A673 (cell line): ENCODE results near the gene BTBD7. TPM values are rescaled to one million over a fixed set of nuclear protein-coding genes. Genes with fewer than 3 reads are reported as not detected.

Source experiments
- BruUV-seq: library from RNA; stranded (reverse); fragments of 400-500 nt; replicated peaks from 2 replicates; lab custom pipeline; 2021; lab: Mats Ljungman, UMichigan
- CTCF ChIA-PET: fragments of 300-600 bp; sonication (Branson Sonifier 250); formaldehyde crosslinking; loops from one replicate; lab custom pipeline; 2022; ENCODE audit warnings: antibody characterized with exemption; lab: Charles Lee
- POLR2A ChIA-PET: fragments of 300-600 bp; sonication (Branson Sonifier 250); formaldehyde crosslinking; loops from one replicate; lab custom pipeline; 2022; ENCODE audit warnings: antibody characterized with exemption; ENCODE audit not compliant: low non-redundant PET; lab: Charles Lee
- DNase-seq: peaks from one replicate; pipeline ENCODE4 v3.0.0-alpha.2; 2015; ENCODE audit warnings: low spot score
- H3K27ac ChIP-seq: fragments of 200-600 bp; sonication (generic); 2 replicates; pipeline ENCODE4 v1.5.1; 2016; ENCODE audit warnings: mixed run types, low read depth, mild to moderate bottlenecking, mixed read lengths, antibody characterized with exemption, low read length; ENCODE audit not compliant: poor library complexity, severe bottlenecking
- H3K27me3 ChIP-seq: fragments of 200-600 bp; sonication (generic); replicated peaks from 2 replicates; pipeline ENCODE4 v1.6.1; 2017; ENCODE audit warnings: mixed run types, low read depth, mild to moderate bottlenecking, mixed read lengths, antibody characterized with exemption, low read length; ENCODE audit not compliant: insufficient read depth, poor library complexity
- H3K36me3 ChIP-seq: fragments of 200-600 bp; sonication (generic); 2 replicates; pipeline ENCODE4 v1.6.1; 2016; ENCODE audit warnings: mixed run types, mild to moderate bottlenecking, mixed read lengths, antibody characterized with exemption, low read length; ENCODE audit not compliant: insufficient read depth, poor library complexity, severe bottlenecking
- H3K4me1 ChIP-seq: fragments of 200-600 bp; sonication (generic); 2 replicates; pipeline ENCODE4 v1.6.1; 2017; ENCODE audit warnings: mixed run types, mild to moderate bottlenecking, mixed read lengths, antibody characterized with exemption, low read length; ENCODE audit not compliant: insufficient read depth, poor library complexity, severe bottlenecking
- H3K4me3 ChIP-seq: fragments of 200-600 bp; sonication (generic); 2 replicates; pipeline ENCODE4 v1.5.1; 2016; ENCODE audit warnings: low read depth, mixed run types, mild to moderate bottlenecking, mixed read lengths, low read length; ENCODE audit not compliant: poor library complexity, severe bottlenecking
- H3K9me3 ChIP-seq: fragments of 200-600 bp; sonication (generic); 2 replicates; pipeline ENCODE4 v1.6.1; 2016; ENCODE audit warnings: mixed run types, low read depth, mild to moderate bottlenecking, mixed read lengths, antibody characterized with exemption, low read length; ENCODE audit not compliant: poor library complexity, severe bottlenecking
- EZH2 ChIP-seq: fragments of 200-600 bp; sonication (generic); IDR thresholded peaks from 2 replicates; pipeline ENCODE4 v1.6.1; 2017; ENCODE audit warnings: borderline replicate concordance, low read depth, mild to moderate bottlenecking, mixed read lengths, antibody characterized with exemption, low read length; ENCODE audit not compliant: poor library complexity, severe bottlenecking
- intact Hi-C: fragments of 100-400 bp; cut with micrococcal nuclease; formaldehyde crosslinking; loops from one replicate; pipeline ENCODE4 v1.10.0; 2022; ENCODE audit not compliant: unreplicated experiment
- total RNA-seq: library from RNA; stranded (reverse); gene quantifications from 2 replicates; pipeline ENCODE4 v1.2.3, GENCODE V29; 2021
- TF ChIP-seq, protein P1 (sequence below): fragments of 300-800, 200-600 bp; sonication (generic); conservative IDR thresholded peaks from 2 replicates; pipeline ENCODE4 v1.5.1; 2017; ENCODE audit warnings: low read depth, mild to moderate bottlenecking, antibody characterized with exemption, low read length, moderate library complexity, mixed read lengths

The BTBD7 gene
- total RNA-seq, 1 experiment from 2014 or later, result 60.9 TPM

DNA sequence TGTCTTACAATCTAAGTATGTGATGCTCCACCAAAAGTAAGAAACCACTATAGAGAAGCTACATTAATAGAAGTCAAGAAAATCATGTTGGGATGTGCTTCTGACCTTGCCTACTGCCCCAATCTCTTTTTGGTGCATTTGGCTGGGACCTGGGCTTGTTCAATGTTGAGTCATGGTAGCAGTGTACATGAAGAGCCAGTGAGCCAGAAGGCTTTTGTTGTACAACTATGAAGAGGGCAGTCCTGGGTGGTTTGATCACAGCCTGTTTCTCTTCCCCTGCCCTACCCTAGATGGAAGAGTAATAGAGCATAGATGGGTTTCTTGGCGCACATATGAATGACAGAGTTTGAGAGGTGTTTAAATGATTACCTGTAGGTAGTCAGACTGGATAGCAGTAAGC is 69.4 kb downstream of the BTBD7 start:
- CTCF ChIA-PET, result no interaction called here

DNA sequence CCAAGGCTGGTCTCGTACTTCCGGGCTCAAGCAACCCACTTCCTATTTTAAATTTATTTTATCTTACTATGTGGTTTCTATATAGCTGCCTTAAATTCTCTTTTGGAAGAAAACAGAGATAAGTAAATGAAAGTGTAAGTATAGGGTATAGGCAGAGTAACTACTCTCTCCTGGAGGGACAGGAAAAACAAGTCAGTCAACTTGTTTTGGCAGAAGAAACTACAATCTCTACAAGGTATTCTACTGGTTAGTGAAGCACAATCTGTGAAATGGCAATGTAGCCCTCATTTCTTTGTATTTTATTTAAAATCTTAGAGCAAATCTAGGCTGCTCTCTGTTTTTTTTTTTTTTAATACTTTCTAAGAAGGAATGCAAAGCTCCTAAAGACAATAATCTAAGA is 70.4 kb downstream of the BTBD7 start:
- CTCF ChIA-PET, result no interaction called here
- Histone ChIP-seq H3K4me3 (no peak overlapping the region), H3K36me3 (peaks cover 12% of the 10 kb centered on the region), H3K27ac (no peak overlapping the region), H3K4me1 (no peaks in the 10 kb centered on the region), H3K9me3 (no peaks in the 10 kb centered on the region), H3K27me3 (no peaks in the 10 kb centered on the region)
- no peak for TF ChIP-seq EZH2
- TF ChIP-seq, protein P1, sequence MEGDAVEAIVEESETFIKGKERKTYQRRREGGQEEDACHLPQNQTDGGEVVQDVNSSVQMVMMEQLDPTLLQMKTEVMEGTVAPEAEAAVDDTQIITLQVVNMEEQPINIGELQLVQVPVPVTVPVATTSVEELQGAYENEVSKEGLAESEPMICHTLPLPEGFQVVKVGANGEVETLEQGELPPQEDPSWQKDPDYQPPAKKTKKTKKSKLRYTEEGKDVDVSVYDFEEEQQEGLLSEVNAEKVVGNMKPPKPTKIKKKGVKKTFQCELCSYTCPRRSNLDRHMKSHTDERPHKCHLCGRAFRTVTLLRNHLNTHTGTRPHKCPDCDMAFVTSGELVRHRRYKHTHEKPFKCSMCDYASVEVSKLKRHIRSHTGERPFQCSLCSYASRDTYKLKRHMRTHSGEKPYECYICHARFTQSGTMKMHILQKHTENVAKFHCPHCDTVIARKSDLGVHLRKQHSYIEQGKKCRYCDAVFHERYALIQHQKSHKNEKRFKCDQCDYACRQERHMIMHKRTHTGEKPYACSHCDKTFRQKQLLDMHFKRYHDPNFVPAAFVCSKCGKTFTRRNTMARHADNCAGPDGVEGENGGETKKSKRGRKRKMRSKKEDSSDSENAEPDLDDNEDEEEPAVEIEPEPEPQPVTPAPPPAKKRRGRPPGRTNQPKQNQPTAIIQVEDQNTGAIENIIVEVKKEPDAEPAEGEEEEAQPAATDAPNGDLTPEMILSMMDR, result no peak
- intact Hi-C loops, result no loop called here
- DNase-seq, result no peak
- no TSS peak for BruUV-seq
- POLR2A ChIA-PET, result no interaction called here

More for the DNA sequence above, 69.4 kb downstream of the BTBD7 start:
- Histone ChIP-seq H3K4me3 (no peak overlapping the region), H3K27me3 (no peaks in the 10 kb centered on the region), H3K4me1 (no peaks in the 10 kb centered on the region), H3K36me3 (peaks cover 12% of the 10 kb centered on the region), H3K27ac (no peak overlapping the region), H3K9me3 (no peaks in the 10 kb centered on the region)
- intact Hi-C loops, result no loop called here
- POLR2A ChIA-PET, result no interaction called here
- no peak for TF ChIP-seq EZH2
- TF ChIP-seq, protein P1, result no peak
- no peak for DNase-seq
- BruUV-seq, result no TSS peak

DNA sequence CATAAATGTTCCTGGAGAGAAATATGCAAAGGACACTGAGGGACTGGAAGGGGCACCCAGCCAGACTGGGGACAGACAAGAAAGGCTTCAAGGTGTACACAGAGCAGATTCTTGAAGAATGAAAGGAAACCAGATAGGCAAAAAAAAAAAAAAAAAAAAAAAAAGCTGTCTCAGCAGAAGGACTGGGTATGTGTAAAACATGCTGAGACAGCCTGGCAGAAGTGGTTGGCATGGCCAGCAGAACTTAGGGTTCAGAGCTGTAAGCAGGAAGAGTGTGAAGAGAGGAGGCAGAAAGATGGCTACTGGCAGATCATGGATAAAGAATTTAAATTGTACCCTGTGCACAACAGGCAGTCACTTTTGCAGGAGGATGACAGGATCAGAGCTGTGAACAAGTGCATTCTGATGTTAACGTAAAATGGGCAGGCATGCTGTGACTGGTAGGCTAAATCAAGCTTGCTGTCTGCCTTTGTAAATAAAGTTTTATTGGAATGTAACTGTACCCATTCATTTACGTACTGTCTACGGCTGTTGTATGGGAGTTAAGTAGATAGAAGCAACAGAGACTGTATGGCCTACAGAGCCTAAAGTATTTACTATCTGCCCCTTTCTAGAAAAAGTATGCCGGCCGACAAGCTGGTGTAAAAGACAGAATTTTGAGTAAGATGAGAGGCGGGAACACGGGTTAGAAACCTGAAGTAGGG is 83.6 kb downstream of the BTBD7 start:
- DNase-seq, result no peak
- H3K4me3 ChIP-seq, result no peak overlapping the region
- BruUV-seq, result no TSS peak
- ChIA-PET CTCF (interaction anchor here (0.6 kb wide), 1 partner anchor 18 kb away, joined by 4 read pairs; no protein-coding TSS in a partner anchor), POLR2A (no interaction called here)
- no peak for TF ChIP-seq EZH2
- TF ChIP-seq, protein P1, result no peak
- peaks cover 32% of the 10 kb centered on the region for H3K36me3 ChIP-seq
- no peaks in the 10 kb centered on the region for H3K4me1 ChIP-seq
- no peak overlapping the region for H3K27ac ChIP-seq
- H3K9me3 ChIP-seq, result no peaks in the 10 kb centered on the region
- intact Hi-C loops, result no loop called here
- no peaks in the 10 kb centered on the region for H3K27me3 ChIP-seq
